ENCODE data around the gene UBL4A.

UBL4A gene

DNA sequence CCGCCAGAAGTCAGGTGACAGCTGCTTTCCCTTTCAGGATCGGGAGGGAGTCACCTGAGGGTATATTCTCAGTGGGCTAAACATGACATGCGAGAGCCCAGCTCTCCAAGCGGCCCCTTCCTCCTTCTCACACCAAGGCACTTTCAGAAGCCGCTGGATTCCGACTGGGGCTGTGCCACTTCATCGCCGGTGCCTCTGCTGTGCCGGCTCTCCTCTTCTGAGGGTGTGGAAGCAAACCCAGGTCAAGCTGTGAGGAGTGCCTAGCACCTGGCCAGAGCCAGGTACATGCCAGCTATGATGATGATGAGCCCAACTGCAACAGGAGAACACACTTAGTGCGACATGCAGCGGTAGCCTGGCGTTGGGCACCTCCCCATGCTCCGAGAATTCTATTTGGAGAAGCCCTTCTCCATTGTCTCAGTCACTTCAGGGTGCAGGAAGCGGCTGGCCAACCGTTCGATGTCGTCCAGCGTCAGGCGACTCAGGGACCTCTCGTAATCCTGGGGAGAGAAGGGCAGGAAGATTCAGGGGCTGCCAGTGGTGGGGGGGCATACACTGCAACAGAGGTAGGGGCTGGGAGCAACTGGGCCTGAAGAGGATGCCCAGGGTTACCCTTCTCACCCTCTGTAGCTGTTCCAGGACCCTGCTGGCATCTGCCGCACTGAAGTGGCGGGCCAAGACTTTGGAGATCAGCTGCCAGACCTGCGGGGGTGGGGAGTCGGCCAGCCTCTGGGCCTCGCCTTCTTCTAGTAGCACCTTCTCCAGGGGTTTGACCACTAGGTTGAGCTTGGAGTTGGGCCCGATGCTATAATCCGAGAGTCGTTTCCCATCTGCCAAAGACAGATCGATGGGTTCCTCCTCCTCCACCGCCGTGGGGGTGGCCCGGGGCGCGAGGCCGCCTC is 1.0 kb downstream of the UBL4A start:
- Histone ChIP-seq H2BK15ac (ENCODE audit: low read length) (no peak overlapping the region), H3K27me3 (ENCODE audit: control insufficient read depth in 3 of 3, insufficient read depth in 3 of 3, low read depth in 1 of 3, low read length in 3 of 3) (peaks cover 0 to 10% (median 0%) of the 10 kb centered on the region in 3 experiments), H2BK5ac (ENCODE audit: low read length) (no peak overlapping the region), H3K36me3 (replicated peaks in 1 of 2; ENCODE audit: control insufficient read depth in 2 of 2, insufficient read depth in 2 of 2, low read length in 2 of 2) (peaks cover 3 to 8% of the 10 kb centered on the region in 2 donors), H2AFZ (ENCODE audit: low read length) (no peak overlapping the region), H3K4me2 (ENCODE audit: insufficient read depth, low read length, poor library complexity, severe bottlenecking) (peak overlapping the region; percentile 77), H3K18ac (ENCODE audit: low read length) (no peak overlapping the region), H3K9me3 (replicated peaks in 1 of 2; ENCODE audit: control insufficient read depth in 2 of 2, insufficient read depth in 1 of 2, low read depth in 1 of 2, low read length in 2 of 2) (no peaks in the 10 kb centered on the region), H3K14ac (ENCODE audit: low read length) (no peak overlapping the region), H2BK120ac (ENCODE audit: low read depth, low read length) (no peak overlapping the region), H2BK12ac (ENCODE audit: low read length) (no peak overlapping the region), H4K8ac (ENCODE audit: low read depth, low read length) (no peak overlapping the region), H3K4ac (ENCODE audit: low read length) (no peak overlapping the region), H3K23ac (ENCODE audit: low read depth, low read length, poor library complexity) (peak overlapping the region; percentile 55), H3K9ac (ENCODE audit: low read depth, low read length, poor library complexity) (no peak overlapping the region), H3K79me1 (ENCODE audit: low read depth, low read length) (peaks cover 7% of the 10 kb centered on the region), H2AK5ac (ENCODE audit: low read depth, low read length) (no peak overlapping the region), H3K4me3 (ENCODE audit: low read length in 2 of 2) (peak overlapping the region in 1 of 2 donors; percentile 92), H4K91ac (ENCODE audit: low read depth, low read length, poor library complexity) (no peak overlapping the region), H3K27ac (replicated peaks; ENCODE audit: low read length) (no peak overlapping the region), H3K4me1 (ENCODE audit: control insufficient read depth in 2 of 2, insufficient read depth in 1 of 2, low read depth in 1 of 2, low read length in 2 of 2) (peaks cover 0 to 4% of the 10 kb centered on the region in 2 donors)
- WGBS, 2 donors (ENCODE audit: extremely low coverage in 2 of 2, insufficient read length in 2 of 2, insufficient replicate concordance in 1 of 2), result no CpG with 5 or more reads among the region's 35 CpGs
- no peak for DNase-seq (ENCODE audit: low spot score)

DNA sequence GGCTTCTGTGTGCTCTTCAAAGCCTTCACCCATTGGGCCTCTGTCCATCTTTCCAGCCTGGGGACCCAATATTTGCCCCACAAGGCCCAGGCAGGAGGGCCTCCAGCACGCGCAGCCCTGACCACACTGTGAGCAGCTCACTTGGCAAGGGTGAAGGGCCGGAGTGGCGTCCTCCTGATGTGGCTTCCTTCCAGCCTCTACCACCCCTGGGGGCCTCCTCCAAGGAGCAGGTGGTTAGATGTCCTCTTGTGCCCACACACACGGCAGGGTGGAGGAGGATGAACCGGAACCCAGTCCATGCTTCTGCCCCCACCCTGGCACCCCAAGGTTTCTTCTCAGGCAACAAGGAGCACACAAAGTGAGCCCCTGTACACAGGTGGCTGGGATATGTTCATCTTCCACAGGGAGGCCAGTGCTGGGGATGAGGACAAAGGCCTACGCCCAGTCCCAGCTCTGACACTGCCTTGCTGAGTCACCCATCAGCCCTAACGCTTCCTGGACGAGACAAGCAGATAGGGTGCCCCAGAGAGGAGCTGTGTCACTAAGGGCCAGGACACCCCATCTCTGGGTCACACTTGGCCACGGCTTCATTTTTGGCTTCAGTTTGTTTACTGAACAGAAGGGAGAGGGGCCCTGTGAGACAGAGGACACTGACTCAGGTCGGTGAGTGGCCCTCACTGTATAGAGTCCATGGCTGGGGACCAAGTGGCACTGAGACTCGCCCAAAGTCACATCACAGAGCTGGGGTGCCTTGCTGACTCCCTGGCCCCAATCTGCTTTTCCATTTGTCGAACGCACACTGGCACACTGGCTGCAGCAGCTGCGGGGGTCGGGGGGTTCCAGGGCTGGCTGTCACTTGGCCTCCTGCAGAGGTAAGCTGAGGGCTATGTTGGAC is 1.9 kb downstream of the UBL4A start:
- no peak overlapping the region for H2BK5ac ChIP-seq (ENCODE audit: low read length)
- H3K4me2 ChIP-seq (ENCODE audit: insufficient read depth, low read length, poor library complexity, severe bottlenecking), result no peak overlapping the region
- H3K23ac ChIP-seq (ENCODE audit: low read depth, low read length, poor library complexity), result no peak overlapping the region
- no peak overlapping the region for H2BK120ac ChIP-seq (ENCODE audit: low read depth, low read length)
- H3K9me3 ChIP-seq (replicated peaks in 1 of 2; ENCODE audit: control insufficient read depth in 2 of 2, insufficient read depth in 1 of 2, low read depth in 1 of 2, low read length in 2 of 2), result no peaks in the 10 kb centered on the region
- no peak overlapping the region for H4K91ac ChIP-seq (ENCODE audit: low read depth, low read length, poor library complexity)
- peaks cover 0 to 10% (median 0%) of the 10 kb centered on the region in 3 experiments for H3K27me3 ChIP-seq (ENCODE audit: control insufficient read depth in 3 of 3, insufficient read depth in 3 of 3, low read depth in 1 of 3, low read length in 3 of 3)
- H2BK15ac ChIP-seq (ENCODE audit: low read length), result no peak overlapping the region
- peaks cover 3 to 8% of the 10 kb centered on the region in 2 donors for H3K36me3 ChIP-seq (replicated peaks in 1 of 2; ENCODE audit: control insufficient read depth in 2 of 2, insufficient read depth in 2 of 2, low read length in 2 of 2)
- H3K14ac ChIP-seq (ENCODE audit: low read length), result no peak overlapping the region
- no CpG with 5 or more reads among the region's 16 CpGs for WGBS, 2 donors (ENCODE audit: extremely low coverage in 2 of 2, insufficient read length in 2 of 2, insufficient replicate concordance in 1 of 2)
- peaks cover 0 to under 1% of the 10 kb centered on the region in 2 donors for H3K4me1 ChIP-seq (ENCODE audit: control insufficient read depth in 2 of 2, insufficient read depth in 1 of 2, low read depth in 1 of 2, low read length in 2 of 2)
- peaks cover 7% of the 10 kb centered on the region for H3K79me1 ChIP-seq (ENCODE audit: low read depth, low read length)
- no peak for DNase-seq (ENCODE audit: low spot score)
- no peak overlapping the region for H3K18ac ChIP-seq (ENCODE audit: low read length)
- no peak overlapping the region for H2AFZ ChIP-seq (ENCODE audit: low read length)
- no peak overlapping the region for H3K4ac ChIP-seq (ENCODE audit: low read length)
- no peak overlapping the region for H2AK5ac ChIP-seq (ENCODE audit: low read depth, low read length)
- H4K8ac ChIP-seq (ENCODE audit: low read depth, low read length), result no peak overlapping the region
- no peak overlapping the region for H2BK12ac ChIP-seq (ENCODE audit: low read length)
- H3K4me3 ChIP-seq (ENCODE audit: low read length in 2 of 2), result no peak overlapping the region
- H3K9ac ChIP-seq (ENCODE audit: low read depth, low read length, poor library complexity), result peak overlapping the region; percentile 44
- H3K27ac ChIP-seq (replicated peaks; ENCODE audit: low read length), result no peak overlapping the region

DNA sequence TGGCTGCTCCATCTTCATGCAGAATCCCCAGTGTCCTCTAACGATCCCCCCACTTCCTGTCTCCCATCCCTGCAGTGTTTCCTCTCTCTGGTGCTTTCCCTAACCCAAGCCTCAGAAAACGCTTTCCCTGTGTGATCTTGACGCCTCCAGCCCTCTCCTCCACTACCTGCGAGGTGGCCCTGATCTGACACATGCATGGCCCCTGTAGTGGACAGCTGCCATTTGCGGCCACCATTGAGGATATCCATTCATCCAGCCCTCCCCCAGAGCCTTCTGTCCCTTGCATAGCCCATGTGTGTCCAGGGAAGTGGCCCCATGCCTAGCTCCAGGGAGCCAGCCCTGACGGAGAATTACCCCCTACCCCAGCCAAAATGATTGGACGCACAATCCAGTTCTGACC is 3.1 kb downstream of the UBL4A start:
- DNase-seq (ENCODE audit: low spot score), result no peak

More for the DNA sequence above, 3.1 kb downstream of the UBL4A start:
- Histone ChIP-seq H4K91ac (ENCODE audit: low read depth, low read length, poor library complexity) (no peak overlapping the region), H3K9ac (ENCODE audit: low read depth, low read length, poor library complexity) (no peak overlapping the region), H3K4me2 (ENCODE audit: insufficient read depth, low read length, poor library complexity, severe bottlenecking) (no peak overlapping the region), H2BK12ac (ENCODE audit: low read length) (no peak overlapping the region), H3K79me1 (ENCODE audit: low read depth, low read length) (peaks cover 8% of the 10 kb centered on the region), H3K14ac (ENCODE audit: low read length) (no peak overlapping the region), H3K4ac (ENCODE audit: low read length) (no peak overlapping the region), H3K27me3 (ENCODE audit: control insufficient read depth in 3 of 3, insufficient read depth in 3 of 3, low read depth in 1 of 3, low read length in 3 of 3) (peaks cover 0 to 10% (median 0%) of the 10 kb centered on the region in 3 experiments), H3K36me3 (replicated peaks in 1 of 2; ENCODE audit: control insufficient read depth in 2 of 2, insufficient read depth in 2 of 2, low read length in 2 of 2) (peaks cover 3 to 8% of the 10 kb centered on the region in 2 donors), H3K18ac (ENCODE audit: low read length) (no peak overlapping the region), H2AFZ (ENCODE audit: low read length) (no peak overlapping the region), H3K23ac (ENCODE audit: low read depth, low read length, poor library complexity) (no peak overlapping the region), H2AK5ac (ENCODE audit: low read depth, low read length) (no peak overlapping the region), H3K4me3 (ENCODE audit: low read length in 2 of 2) (no peak overlapping the region), H3K27ac (replicated peaks; ENCODE audit: low read length) (no peak overlapping the region), H2BK15ac (ENCODE audit: low read length) (no peak overlapping the region), H3K9me3 (replicated peaks in 1 of 2; ENCODE audit: control insufficient read depth in 2 of 2, insufficient read depth in 1 of 2, low read depth in 1 of 2, low read length in 2 of 2) (no peaks in the 10 kb centered on the region), H2BK5ac (ENCODE audit: low read length) (no peak overlapping the region), H3K4me1 (ENCODE audit: control insufficient read depth in 2 of 2, insufficient read depth in 1 of 2, low read depth in 1 of 2, low read length in 2 of 2) (peaks cover 0 to under 1% of the 10 kb centered on the region in 2 donors), H4K8ac (ENCODE audit: low read depth, low read length) (no peak overlapping the region), H2BK120ac (ENCODE audit: low read depth, low read length) (no peak overlapping the region)
- WGBS, 2 donors (ENCODE audit: extremely low coverage in 2 of 2, insufficient read length in 2 of 2, insufficient replicate concordance in 1 of 2), result no CpG with 5 or more reads among the region's 7 CpGs
